Midbrain (tissue), 1 donor: ENCODE data around the gene ST3GAL3.
A peak's percentile ranks its signal among the peaks of the same experiment; 100 is the strongest.

Experiments used
- DNase-seq: peaks from one replicate; lab custom pipeline; 2025; lab: John Stamatoyannopoulos, UW

ST3GAL3 gene

DNA sequence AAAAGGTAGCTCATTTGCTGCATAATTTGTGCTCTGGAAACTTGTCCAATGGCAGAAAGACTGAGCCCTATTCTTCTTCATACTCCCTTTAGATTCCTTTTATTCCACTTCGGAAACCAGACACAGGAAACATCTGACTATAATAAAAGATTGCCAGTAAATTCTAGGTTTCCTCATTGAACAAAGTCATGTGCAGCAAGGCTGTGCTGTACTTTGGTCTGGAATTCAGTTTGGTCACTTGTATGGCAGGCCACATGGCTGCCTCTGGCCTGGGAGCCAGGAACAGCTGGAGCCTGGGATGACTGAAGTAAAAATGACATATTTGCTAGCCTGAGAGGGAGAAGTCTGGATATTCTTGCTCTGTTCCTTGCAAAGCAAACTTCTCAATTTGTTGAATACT, 79.6 kb downstream of the ST3GAL3 start:
- no peak for DNase-seq

GRCh38 chr1:43789604-43790550, 82.5 kb downstream of the ST3GAL3 start:
- no peak for DNase-seq

GRCh38 chr1:43791243-43791642, 83.9 kb downstream of the ST3GAL3 start:
- no peak for DNase-seq

DNA sequence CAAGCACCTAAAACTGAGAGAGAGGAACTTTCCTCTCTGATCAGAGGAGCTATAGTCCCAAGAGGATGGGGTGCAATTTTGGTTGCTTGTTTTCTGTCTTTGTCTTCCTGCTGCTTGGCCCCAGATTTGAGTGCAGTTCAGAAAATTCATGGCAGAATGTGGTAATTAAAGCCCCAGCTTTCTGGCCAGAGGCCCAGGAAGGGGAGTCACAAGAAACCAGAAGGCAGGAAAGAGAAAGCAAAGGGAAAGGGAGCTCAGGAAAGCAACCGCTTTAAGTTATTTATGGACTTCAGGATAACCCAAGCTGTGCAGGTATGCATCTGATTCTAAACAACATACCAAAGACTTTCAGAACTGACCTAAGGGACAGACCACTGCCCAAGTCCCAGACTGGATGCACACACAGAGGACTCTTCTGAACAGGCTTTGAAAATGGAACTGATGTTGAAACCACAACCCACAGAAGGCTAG, 88.8 kb downstream of the ST3GAL3 start:
- peak; percentile 15 for DNase-seq

GRCh38 chr1:43797891-43798290, 90.6 kb downstream of the ST3GAL3 start:
- no peak for DNase-seq

- DNase-seq: no peak
Measured at GRCh38 chr1:43799656-43800635, 92.6 kb downstream of the ST3GAL3 start.

DNA sequence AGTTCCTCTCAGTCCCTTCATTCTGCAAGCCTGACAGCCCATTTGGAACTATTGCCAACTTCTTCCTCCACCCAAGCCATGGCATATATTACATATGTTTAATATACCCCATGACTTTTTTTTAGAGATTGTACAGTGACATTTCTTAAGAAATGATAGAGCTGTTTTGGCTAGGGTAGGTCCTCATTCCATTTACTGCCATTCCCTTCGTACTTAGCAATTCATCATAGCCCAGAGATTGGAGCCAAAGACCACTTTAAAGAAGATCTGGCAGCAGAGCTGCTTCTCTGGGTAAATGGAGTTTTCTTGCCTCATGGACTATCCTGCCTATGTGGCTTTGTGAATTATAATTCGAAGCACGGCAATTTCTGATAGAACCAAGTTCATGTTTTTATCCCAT, 93.4 kb downstream of the ST3GAL3 start:
- no peak for DNase-seq

- no peak for DNase-seq
Measured at GRCh38 chr1:43801203-43801602, 93.9 kb downstream of the ST3GAL3 start.

GRCh38 chr1:43802356-43802980, 95.1 kb downstream of the ST3GAL3 start:
- DNase-seq: no peak

DNA sequence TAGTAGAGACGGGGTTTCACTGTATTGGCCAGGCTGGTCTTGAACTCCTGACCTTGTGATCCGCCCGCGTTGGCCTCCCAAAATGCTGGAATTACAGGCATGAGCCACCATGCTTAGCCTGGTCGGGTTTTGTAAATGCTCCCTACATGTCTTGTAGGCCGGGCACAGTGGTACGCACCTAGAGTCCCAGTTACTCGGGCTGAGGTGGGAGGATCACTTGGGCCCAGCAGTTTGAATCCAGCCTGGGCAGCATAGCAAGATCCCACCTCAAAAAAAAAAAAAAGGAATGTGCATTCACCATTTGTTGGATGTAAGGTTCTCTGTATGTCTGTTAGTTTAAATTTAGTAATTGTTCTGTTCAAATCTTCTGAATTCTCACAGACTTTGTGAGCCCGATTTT, 95.8 kb downstream of the ST3GAL3 start:
- DNase-seq: no peak

DNA sequence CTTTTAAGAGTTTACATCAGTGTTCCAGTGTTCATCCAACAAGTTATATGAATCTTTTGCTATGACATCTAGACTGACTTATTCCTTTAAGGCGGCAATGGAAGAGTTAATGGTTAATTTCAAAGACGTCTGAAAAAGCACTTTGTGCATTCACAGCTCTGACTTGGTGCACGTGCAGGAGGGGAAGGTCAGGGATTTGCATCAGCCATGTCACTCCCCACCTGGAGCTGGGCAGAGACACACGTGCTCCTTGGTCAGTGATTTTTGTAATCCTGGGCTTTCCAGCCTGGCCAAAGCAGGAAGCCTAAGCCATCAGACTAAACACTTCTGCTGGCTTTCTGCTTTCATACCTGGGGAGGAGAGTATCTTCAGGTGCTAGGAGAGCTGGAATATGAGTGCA, 96.3 kb downstream of the ST3GAL3 start:
- DNase-seq: no peak

GRCh38 chr1:43804569-43804968, 97.2 kb downstream of the ST3GAL3 start:
- DNase-seq: no peak

- no peak for DNase-seq
Measured at GRCh38 chr1:43805340-43805739, 98.0 kb downstream of the ST3GAL3 start.

- DNase-seq: no peak
Measured at GRCh38 chr1:43806183-43806582, 98.8 kb downstream of the ST3GAL3 start.

DNA sequence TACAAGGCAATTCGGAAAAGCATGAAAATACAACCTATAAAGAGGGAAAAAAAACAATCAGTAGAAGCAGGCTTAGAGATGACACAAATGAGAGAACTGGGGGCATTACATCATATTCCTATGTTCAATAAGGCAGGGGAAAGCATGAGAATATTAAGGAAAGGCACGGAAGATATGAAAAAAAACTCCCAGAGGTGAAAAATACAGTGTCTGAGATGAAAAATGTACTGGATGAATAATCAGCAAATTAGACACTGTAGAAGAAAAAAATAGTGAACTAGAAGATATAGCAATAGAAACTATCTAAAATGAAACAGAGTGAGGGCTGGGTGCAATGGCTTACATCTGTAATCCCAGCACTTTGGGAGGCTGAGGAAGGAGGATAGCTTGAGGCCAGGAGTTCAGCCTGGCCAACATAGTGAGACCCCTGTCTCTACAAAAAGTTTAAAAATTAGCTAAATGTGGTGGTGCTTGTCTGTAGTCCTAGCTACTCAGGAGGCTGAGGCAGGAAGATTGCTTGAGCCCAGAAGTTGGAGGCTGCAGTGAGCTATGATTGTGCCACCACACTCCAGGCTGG, 101.8 kb downstream of the ST3GAL3 start:
- no peak for DNase-seq

- DNase-seq: no peak
Measured at GRCh38 chr1:43812579-43812978, 105.2 kb downstream of the ST3GAL3 start.

- no peak for DNase-seq
Measured at GRCh38 chr1:43814401-43814800, 107.1 kb downstream of the ST3GAL3 start.

GRCh38 chr1:43817304-43817939, 110.1 kb downstream of the ST3GAL3 start:
- DNase-seq: no peak

DNA sequence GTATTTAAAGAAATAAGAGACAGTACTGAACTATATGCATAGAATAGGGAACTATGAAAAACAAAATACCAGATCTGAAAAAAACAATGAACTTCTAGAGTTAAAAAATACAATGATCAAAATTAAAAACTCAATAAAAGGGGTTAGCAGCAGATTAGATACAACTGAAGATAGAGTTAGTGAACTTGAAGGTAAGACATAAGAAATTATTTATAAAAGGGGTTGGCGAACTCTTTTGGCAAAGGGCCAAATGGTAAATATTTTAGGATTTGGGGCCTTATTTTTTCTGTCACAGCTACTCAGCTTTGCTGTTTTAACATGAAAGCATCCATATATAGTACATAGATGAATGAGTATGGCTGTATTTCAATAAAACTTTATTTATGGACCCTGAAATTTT, 111.4 kb downstream of the ST3GAL3 start:
- DNase-seq: no peak

DNA sequence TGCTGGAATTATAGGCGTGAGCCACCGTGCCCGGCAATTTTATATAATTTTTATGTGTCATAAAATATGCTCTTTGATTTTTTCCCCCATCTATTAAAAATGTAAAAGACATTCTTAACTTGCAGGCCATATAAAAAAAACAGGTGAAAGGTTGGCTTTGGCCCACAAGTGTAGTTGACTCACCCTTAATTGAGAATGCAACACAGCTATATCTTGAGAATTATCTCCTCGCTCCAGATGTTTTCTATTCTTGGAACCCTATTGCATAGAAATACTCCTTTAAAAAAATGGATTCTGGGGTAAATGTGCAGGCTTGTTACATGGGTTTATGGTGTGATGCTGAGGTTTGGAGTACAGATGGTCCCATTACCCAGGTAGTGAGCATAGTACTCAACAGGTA, 112.0 kb downstream of the ST3GAL3 start:
- no peak for DNase-seq

DNA sequence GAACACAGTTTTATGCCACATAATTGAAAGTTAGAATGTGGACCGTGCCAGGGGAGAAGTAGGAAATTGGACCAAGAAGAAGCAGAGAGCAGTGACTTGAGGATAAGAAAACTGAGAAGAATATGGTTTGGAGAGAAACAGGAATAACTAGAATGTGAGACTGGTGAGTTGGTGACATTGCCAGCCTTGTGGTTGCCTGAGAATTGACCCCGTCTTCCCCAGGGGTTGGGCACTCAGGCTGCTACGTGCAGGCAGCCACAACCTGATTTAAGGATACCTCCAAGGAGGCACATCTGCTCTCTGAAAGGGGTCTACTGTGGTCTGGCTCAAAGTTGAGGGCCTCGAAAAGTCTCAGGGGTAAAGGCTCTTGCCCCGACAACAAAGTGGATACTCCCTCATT, 114.1 kb downstream of the ST3GAL3 start:
- DNase-seq: no peak
